Measurements from ENCODE around the gene MYD88. TPM values are rescaled to one million over a fixed set of nuclear protein-coding genes. Genes with fewer than 3 reads are reported as not detected.

MYD88 gene
- total RNA-seq, 1 experiment from 2014 or later, result 23.0 TPM

DNA sequence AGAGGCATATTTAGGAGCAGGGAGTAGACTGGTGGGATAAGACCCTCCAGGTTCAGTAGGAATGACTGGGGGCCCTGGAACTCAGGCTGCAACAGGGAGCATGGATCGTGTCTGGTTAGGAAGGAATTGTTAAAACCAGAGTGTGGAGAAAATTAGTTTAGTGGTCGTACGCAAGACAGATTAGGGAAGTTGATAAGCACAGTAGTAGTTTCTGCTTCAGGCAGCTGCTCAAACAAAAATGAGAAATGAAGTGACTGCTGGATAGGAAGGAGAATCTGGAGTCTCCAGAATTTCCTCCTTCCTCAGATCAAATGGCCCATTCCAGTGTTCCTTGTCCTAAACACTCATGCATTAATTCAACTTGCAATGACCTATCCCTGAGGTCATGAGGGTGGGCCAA, 11.2 kb downstream of the MYD88 start:
- no peak overlapping the region for H3K4me2 ChIP-seq (ENCODE audit: low read depth, low read length, poor library complexity, severe bottlenecking)
- H3K4me3 ChIP-seq (ENCODE audit: low read length), result no peak overlapping the region
- H3K9me2 ChIP-seq (replicated peaks; ENCODE audit: insufficient read depth, low read length), result no peaks in the 10 kb centered on the region
- no peak for DNase-seq
- H3K9ac ChIP-seq (ENCODE audit: low read length), result no peak overlapping the region
- peaks cover 4% of the 10 kb centered on the region; the same call in 1 of the 2 replicates for H3K9me3 ChIP-seq (ENCODE audit: low read length)
- peak overlapping the region; percentile 93 for H2AFZ ChIP-seq (ENCODE audit: low read length)
- no peaks in the 10 kb centered on the region for H4K20me1 ChIP-seq (ENCODE audit: insufficient read depth, low read depth, low read length)
- no peaks in the 10 kb centered on the region for H3K79me2 ChIP-seq (ENCODE audit: low read length)
- H3K27me3 ChIP-seq (ENCODE audit: low read length), result no peaks in the 10 kb centered on the region
- H3K27ac ChIP-seq (ENCODE audit: low read length), result peak overlapping the region; percentile 9; the same call in 1 of the 2 replicates
- H3K36me3 ChIP-seq (ENCODE audit: insufficient read depth, low read length), result no peaks in the 10 kb centered on the region
- H3K4me1 ChIP-seq (ENCODE audit: low read length), result peaks cover 4% of the 10 kb centered on the region; the same call in 1 of the 2 replicates

DNA sequence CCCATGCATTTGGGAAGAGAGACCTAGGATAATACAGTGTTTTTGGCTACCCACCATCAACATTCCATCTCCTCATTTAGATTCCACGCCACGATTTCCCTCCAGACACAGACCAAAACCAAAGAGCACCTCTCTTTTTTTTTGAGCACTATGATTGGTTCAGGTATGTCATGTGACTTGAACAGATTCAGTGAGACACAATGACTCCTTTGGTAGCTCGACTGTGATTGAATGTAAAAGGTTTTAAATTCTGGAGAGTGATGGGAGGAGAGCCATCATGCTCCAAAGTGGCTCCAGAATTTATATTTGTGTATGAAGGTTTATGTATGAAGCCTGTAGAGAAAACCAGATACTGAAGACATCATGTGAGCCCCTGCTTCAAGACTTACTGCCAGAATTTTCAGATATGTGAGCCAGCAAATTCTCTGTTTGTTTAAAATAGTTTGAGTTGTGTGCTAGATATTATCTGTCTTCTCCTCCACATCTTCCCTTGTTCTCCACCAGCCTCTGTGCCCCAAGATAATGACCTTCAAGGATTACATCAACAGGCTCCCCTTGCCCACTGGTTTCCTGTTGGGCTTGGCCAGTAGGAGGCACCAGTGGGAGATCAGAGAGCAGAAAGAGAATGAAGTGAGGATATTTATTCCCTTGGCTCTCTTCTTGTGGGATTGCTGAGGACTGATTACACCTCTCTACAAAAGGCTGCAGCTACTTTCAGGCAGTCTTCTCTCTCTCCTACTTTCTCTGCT, 12.5 kb downstream of the MYD88 start:
- Histone ChIP-seq H3K36me3 (ENCODE audit: insufficient read depth, low read length) (no peaks in the 10 kb centered on the region), H4K20me1 (ENCODE audit: insufficient read depth, low read depth, low read length) (no peaks in the 10 kb centered on the region), H3K9ac (ENCODE audit: low read length) (no peak overlapping the region), H3K4me1 (ENCODE audit: low read length) (peaks cover 4% of the 10 kb centered on the region; the same call in 1 of the 2 replicates), H3K9me2 (replicated peaks; ENCODE audit: insufficient read depth, low read length) (no peaks in the 10 kb centered on the region), H3K79me2 (ENCODE audit: low read length) (no peaks in the 10 kb centered on the region), H3K27ac (ENCODE audit: low read length) (no peak overlapping the region), H3K4me3 (ENCODE audit: low read length) (no peak overlapping the region), H3K9me3 (ENCODE audit: low read length) (peaks cover 4% of the 10 kb centered on the region; the same call in 1 of the 2 replicates), H3K27me3 (ENCODE audit: low read length) (no peaks in the 10 kb centered on the region), H3K4me2 (ENCODE audit: low read depth, low read length, poor library complexity, severe bottlenecking) (no peak overlapping the region), H2AFZ (ENCODE audit: low read length) (no peak overlapping the region)
- DNase-seq, result no peak

DNA sequence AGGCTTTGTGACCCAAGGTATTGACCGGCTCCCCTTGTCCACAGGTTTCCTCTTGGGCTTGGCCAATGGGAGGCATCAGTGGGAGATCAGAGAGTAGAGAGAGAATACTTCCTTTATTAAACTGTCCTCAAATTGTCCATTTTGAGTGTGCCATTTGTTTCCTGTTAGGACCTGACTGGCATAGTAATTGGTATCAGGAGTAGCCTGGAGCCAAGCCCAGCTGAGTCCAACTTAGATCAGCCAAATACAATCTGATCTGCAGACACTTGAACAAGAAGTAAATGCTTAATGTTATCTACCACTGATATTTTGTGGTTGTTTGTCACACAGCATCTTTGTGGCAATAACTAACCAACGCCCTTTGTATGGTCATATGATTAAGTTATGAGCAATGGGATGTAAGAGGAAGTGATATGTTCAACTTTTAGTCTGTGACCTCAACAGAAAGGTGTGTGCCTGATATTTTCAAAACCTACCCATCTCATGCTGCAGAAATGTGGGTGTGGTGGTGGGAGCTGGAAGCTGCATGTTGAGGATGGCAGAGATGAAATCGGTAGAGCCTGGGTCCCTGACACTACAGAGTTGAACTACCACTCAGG, 13.3 kb downstream of the MYD88 start:
- H3K9ac ChIP-seq (ENCODE audit: low read length), result no peak overlapping the region
- H3K4me2 ChIP-seq (ENCODE audit: low read depth, low read length, poor library complexity, severe bottlenecking), result no peak overlapping the region
- DNase-seq, result no peak

DNA sequence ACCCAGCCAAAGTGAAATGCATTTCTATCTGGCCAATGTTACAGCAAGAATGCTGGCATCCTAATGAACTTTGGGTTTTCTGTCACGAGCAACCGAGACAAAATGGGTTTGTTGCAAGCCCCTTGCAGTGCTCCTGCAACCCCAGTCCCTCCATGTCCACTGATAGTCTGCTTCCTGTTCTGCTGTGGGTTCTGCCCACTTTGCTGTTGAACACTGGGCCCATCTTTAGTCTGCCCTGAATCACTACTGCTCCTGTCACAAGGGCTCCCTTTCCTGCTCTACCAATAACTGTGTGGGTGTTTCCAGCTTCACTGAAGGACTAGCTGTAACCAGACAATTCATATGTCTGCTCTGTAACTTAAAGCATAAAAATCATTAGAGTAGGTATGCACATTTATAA, 14.1 kb downstream of the MYD88 start:
- Histone ChIP-seq H3K27ac (ENCODE audit: low read length) (no peak overlapping the region), H2AFZ (ENCODE audit: low read length) (no peak overlapping the region), H3K9ac (ENCODE audit: low read length) (no peak overlapping the region), H3K9me2 (replicated peaks; ENCODE audit: insufficient read depth, low read length) (no peaks in the 10 kb centered on the region), H3K79me2 (ENCODE audit: low read length) (no peaks in the 10 kb centered on the region), H3K9me3 (ENCODE audit: low read length) (no peaks in the 10 kb centered on the region), H3K27me3 (ENCODE audit: low read length) (no peaks in the 10 kb centered on the region), H4K20me1 (ENCODE audit: insufficient read depth, low read depth, low read length) (no peaks in the 10 kb centered on the region), H3K4me2 (ENCODE audit: low read depth, low read length, poor library complexity, severe bottlenecking) (no peak overlapping the region), H3K36me3 (ENCODE audit: insufficient read depth, low read length) (no peaks in the 10 kb centered on the region), H3K4me1 (ENCODE audit: low read length) (peaks cover 4% of the 10 kb centered on the region; the same call in 1 of the 2 replicates), H3K4me3 (ENCODE audit: low read length) (no peak overlapping the region)
- no peak for DNase-seq

More for the DNA sequence above, 13.3 kb downstream of the MYD88 start:
- Histone ChIP-seq H2AFZ (ENCODE audit: low read length) (no peak overlapping the region), H3K9me2 (replicated peaks; ENCODE audit: insufficient read depth, low read length) (no peaks in the 10 kb centered on the region), H4K20me1 (ENCODE audit: insufficient read depth, low read depth, low read length) (no peaks in the 10 kb centered on the region), H3K27me3 (ENCODE audit: low read length) (no peaks in the 10 kb centered on the region), H3K27ac (ENCODE audit: low read length) (no peak overlapping the region), H3K4me1 (ENCODE audit: low read length) (peaks cover 4% of the 10 kb centered on the region; the same call in 1 of the 2 replicates), H3K9me3 (ENCODE audit: low read length) (peaks cover 4% of the 10 kb centered on the region; the same call in 1 of the 2 replicates), H3K4me3 (ENCODE audit: low read length) (no peak overlapping the region), H3K79me2 (ENCODE audit: low read length) (no peaks in the 10 kb centered on the region), H3K36me3 (ENCODE audit: insufficient read depth, low read length) (no peaks in the 10 kb centered on the region)

DNA sequence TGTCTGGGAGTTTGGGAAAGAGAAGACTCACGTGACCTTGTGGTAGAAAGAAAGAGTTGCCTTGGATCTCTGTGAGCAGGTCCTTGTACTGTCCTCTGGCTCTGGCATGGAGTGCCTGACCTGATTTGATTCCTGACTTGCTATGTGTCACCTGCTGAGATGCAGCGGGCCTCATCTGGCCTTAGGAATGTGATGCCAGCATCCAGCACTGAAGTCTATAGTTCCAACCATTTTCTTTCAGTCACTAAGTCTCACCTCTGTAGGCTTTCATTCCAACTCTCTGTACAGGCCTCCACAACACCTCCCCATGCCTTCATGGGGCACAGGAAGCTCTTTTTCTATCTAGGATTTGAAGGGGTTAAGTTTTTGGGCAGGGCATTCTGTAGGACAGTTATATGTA, 14.8 kb downstream of the MYD88 start:
- H2AFZ ChIP-seq (ENCODE audit: low read length), result no peak overlapping the region
- peaks cover 4% of the 10 kb centered on the region; the same call in 1 of the 2 replicates for H3K4me1 ChIP-seq (ENCODE audit: low read length)
- no peak overlapping the region for H3K4me2 ChIP-seq (ENCODE audit: low read depth, low read length, poor library complexity, severe bottlenecking)
- no peak for DNase-seq
- no peaks in the 10 kb centered on the region for H3K9me2 ChIP-seq (replicated peaks; ENCODE audit: insufficient read depth, low read length)
- no peaks in the 10 kb centered on the region for H3K36me3 ChIP-seq (ENCODE audit: insufficient read depth, low read length)
- no peaks in the 10 kb centered on the region for H3K27me3 ChIP-seq (ENCODE audit: low read length)
- no peak overlapping the region for H3K4me3 ChIP-seq (ENCODE audit: low read length)
- no peak overlapping the region for H3K27ac ChIP-seq (ENCODE audit: low read length)
- no peaks in the 10 kb centered on the region for H3K9me3 ChIP-seq (ENCODE audit: low read length)
- no peaks in the 10 kb centered on the region for H3K79me2 ChIP-seq (ENCODE audit: low read length)
- no peak overlapping the region for H3K9ac ChIP-seq (ENCODE audit: low read length)
- no peaks in the 10 kb centered on the region for H4K20me1 ChIP-seq (ENCODE audit: insufficient read depth, low read depth, low read length)

DNA sequence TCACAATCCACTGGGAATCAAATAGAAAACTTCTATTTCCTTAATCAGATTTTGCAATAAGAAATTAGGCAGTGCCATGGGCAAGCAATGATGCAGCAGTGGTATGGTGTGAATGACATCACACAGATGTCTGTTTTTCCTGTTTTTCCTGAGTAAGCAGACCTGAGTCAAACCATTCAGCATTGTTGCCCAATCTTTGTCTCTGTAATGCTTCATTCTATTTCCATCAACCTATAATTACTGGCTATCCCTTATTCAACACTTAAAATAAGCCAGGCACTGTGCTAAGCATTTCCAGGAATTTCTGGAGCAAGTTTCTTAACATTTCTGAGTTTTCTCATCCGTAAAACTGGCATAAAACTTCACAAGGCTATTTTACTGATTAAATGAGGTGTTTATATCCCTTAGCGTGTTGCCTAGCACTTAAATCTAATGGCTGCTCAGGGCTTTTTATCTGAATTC, 15.6 kb downstream of the MYD88 start:
- Histone ChIP-seq H3K27me3 (ENCODE audit: low read length) (no peaks in the 10 kb centered on the region), H3K4me3 (ENCODE audit: low read length) (no peak overlapping the region), H4K20me1 (ENCODE audit: insufficient read depth, low read depth, low read length) (no peaks in the 10 kb centered on the region), H3K9ac (ENCODE audit: low read length) (no peak overlapping the region), H3K4me1 (ENCODE audit: low read length) (peaks cover 4% of the 10 kb centered on the region; the same call in 1 of the 2 replicates), H3K4me2 (ENCODE audit: low read depth, low read length, poor library complexity, severe bottlenecking) (no peak overlapping the region), H3K36me3 (ENCODE audit: insufficient read depth, low read length) (no peaks in the 10 kb centered on the region), H3K9me3 (ENCODE audit: low read length) (no peaks in the 10 kb centered on the region), H3K79me2 (ENCODE audit: low read length) (no peaks in the 10 kb centered on the region), H2AFZ (ENCODE audit: low read length) (no peak overlapping the region), H3K27ac (ENCODE audit: low read length) (no peak overlapping the region), H3K9me2 (replicated peaks; ENCODE audit: insufficient read depth, low read length) (no peaks in the 10 kb centered on the region)
- no peak for DNase-seq

DNA sequence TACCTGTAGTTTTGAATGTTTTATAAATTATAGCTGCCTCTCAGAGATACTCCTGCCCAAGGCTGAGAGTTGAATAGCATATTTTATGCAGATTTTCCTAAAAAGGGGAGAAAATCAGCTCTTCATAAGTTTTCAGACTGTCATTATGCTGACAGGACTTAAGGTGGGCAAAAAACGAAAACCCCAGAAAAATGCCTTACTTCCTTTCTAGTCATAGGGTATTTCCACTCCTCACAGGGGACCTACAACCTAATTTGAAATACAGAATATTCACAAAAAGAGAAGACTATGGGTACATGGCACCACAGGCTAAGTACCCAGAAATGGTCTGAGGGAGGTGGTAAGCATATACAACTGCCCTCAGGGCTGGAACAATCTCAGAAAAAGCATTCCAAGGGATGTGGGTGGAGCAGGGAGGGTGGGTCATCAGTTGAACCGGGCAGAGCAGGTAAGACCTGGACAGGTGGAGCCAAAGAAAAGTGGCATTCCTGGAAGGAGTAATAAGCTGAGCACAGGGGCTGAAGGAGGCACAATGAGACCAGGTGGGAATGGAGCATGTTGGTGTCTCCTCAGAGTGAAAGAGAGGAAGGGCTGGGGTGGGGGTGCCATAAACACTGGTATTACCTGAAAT, 16.3 kb downstream of the MYD88 start:
- Histone ChIP-seq H4K20me1 (ENCODE audit: insufficient read depth, low read depth, low read length) (no peaks in the 10 kb centered on the region), H3K9me2 (replicated peaks; ENCODE audit: insufficient read depth, low read length) (no peaks in the 10 kb centered on the region), H3K79me2 (ENCODE audit: low read length) (no peaks in the 10 kb centered on the region), H3K4me1 (ENCODE audit: low read length) (no peaks in the 10 kb centered on the region), H2AFZ (ENCODE audit: low read length) (no peak overlapping the region), H3K4me3 (ENCODE audit: low read length) (no peak overlapping the region), H3K4me2 (ENCODE audit: low read depth, low read length, poor library complexity, severe bottlenecking) (no peak overlapping the region), H3K9ac (ENCODE audit: low read length) (no peak overlapping the region), H3K9me3 (ENCODE audit: low read length) (no peaks in the 10 kb centered on the region), H3K36me3 (ENCODE audit: insufficient read depth, low read length) (no peaks in the 10 kb centered on the region), H3K27me3 (ENCODE audit: low read length) (no peaks in the 10 kb centered on the region), H3K27ac (ENCODE audit: low read length) (no peak overlapping the region)
- DNase-seq, result no peak

DNA sequence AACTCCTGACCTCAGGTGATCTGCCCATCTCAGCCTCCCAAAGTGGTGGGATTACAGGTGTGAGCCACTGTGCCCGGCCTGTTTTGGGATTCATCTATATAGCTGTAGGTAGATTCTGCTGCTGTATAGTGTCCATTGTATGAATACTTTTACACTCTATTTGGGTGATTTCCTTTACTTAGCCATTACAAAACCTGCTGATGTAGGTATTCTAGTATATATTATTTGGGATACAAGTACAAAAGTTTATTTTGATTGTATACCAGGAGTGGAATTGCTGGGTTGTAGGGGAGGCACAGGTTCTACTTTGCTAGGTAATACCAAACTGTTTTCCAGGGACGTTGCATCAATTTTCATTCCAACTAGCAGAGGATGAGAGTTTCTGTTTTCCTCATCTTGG, 17.4 kb downstream of the MYD88 start:
- H3K27ac ChIP-seq (ENCODE audit: low read length), result no peak overlapping the region
- H4K20me1 ChIP-seq (ENCODE audit: insufficient read depth, low read depth, low read length), result no peaks in the 10 kb centered on the region
- no peak overlapping the region for H3K9ac ChIP-seq (ENCODE audit: low read length)
- H2AFZ ChIP-seq (ENCODE audit: low read length), result no peak overlapping the region
- no peaks in the 10 kb centered on the region for H3K9me2 ChIP-seq (replicated peaks; ENCODE audit: insufficient read depth, low read length)
- H3K9me3 ChIP-seq (ENCODE audit: low read length), result no peaks in the 10 kb centered on the region
- H3K4me1 ChIP-seq (ENCODE audit: low read length), result no peaks in the 10 kb centered on the region
- H3K4me3 ChIP-seq (ENCODE audit: low read length), result no peak overlapping the region
- H3K27me3 ChIP-seq (ENCODE audit: low read length), result no peaks in the 10 kb centered on the region
- no peak for DNase-seq
- no peaks in the 10 kb centered on the region for H3K79me2 ChIP-seq (ENCODE audit: low read length)
- H3K4me2 ChIP-seq (ENCODE audit: low read depth, low read length, poor library complexity, severe bottlenecking), result no peak overlapping the region
- no peaks in the 10 kb centered on the region for H3K36me3 ChIP-seq (ENCODE audit: insufficient read depth, low read length)
